ENCODE measurements around the gene SLC17A3.

SLC17A3 gene

GRCh38 chr6:25874118-25874517, at the start of gene SLC17A3:
SLC17A3 (minus strand) TSS chr6:25874243; CDS start chr6:25868387, 5,856 bp downstream.
- DNase-seq (ENCODE audit: low spot score): no peak

GRCh38 chr6:25922301-25922700, 48.3 kb upstream of the SLC17A3 start:
- DNase-seq (ENCODE audit: low spot score): no peak

DNA sequence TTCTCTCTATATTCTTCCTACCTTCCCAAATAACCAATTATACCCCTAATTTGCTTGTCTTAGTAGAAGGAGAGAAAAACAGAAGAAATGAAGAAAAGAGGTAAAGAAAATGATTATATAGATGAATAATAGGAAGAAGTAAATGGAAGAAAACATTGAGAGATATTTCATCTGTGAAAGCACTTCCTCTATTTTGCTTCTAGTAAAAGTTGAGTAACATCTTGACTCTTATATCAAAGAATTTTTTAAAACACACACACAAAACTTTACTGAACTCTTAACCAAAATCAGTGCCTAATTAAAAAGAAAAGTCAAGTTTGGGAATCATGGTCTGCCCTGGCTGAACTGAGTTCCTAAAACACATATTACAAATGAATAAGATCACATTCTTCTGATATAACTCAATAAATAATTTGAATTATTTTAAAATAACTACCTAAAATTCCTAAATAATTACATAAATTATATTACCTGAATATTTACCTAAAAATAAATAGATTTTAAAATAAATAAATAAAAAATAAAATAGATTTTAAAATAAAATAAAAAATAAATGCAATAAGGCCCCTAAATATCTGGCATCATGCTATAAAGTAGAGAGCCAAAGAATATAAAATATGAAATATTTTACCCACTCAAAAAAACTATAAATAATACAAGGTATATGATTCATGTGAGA, 47.6 kb upstream of the SLC17A3 start:
- DNase-seq (ENCODE audit: low spot score): no peak

GRCh38 chr6:25919657-25920056, 45.6 kb upstream of the SLC17A3 start:
- no peak for DNase-seq (ENCODE audit: low spot score)

- no peak for DNase-seq (ENCODE audit: low spot score)
These were observed 44.1 kb upstream of the SLC17A3 start for GRCh38 chr6:25918083-25918683.

GRCh38 chr6:25916789-25917490, 42.9 kb upstream of the SLC17A3 start:
- no peak for DNase-seq (ENCODE audit: low spot score)

- DNase-seq (ENCODE audit: low spot score): no peak
These were observed 42.3 kb upstream of the SLC17A3 start for GRCh38 chr6:25916330-25916729.

- no peak for DNase-seq (ENCODE audit: low spot score)
These were observed 39.7 kb upstream of the SLC17A3 start for GRCh38 chr6:25913741-25914140.

GRCh38 chr6:25911351-25911750, 37.3 kb upstream of the SLC17A3 start:
- DNase-seq (ENCODE audit: low spot score): no peak

DNA sequence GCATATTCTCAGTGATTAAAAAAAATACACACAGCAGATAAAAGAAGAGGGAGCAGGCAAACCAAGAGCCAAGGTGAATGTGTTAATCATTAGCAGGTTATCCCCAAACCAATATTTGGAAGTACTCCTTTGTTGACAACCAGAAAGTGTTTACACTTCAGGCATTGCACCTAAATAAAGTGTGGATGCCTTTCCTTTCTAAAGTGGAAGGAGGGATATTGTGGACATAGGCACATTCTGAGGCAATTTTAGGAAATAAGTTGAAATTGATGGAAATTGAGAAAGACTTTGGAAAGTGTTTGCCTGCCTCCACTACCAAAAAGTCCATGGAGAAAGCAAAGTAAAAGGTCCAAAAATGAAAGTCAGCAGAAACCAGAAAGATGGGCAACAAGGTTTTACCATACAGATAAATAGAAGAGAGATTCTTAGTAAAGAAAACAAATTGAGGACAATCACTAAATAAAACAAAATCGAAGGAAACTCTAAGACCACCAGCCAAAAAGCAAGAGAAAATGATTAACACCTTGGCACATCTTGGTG, 33.5 kb upstream of the SLC17A3 start:
- DNase-seq (ENCODE audit: low spot score): no peak

DNA sequence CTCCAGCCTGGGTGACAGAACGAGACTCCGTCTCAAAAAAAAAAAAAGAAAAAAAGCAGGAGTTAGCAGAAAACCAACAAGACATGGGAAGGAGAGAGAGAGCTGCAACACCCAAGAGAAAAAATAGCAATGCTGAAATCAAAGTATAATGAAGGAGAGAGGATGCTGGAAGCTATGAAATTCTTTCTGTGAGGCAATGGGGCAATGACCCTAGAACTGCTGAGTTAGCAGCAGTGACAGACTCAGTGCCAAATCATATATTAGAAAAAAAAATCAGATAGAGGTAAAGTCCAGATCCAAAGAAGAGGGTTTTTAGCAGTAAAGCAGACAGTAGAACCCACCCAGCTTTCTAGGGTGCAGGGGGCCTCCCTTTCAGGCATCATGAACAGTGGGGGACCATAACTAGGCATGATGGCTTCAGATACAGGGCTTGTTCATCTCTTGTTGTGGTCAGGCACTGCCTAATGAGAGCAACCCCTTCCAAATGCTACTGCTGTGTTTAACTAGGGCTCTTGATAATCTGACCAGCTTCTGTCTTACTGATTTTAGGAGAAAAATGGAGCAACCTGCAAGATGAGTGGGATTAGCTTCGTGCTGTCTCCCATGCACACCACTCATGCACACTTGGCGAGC, 29.5 kb upstream of the SLC17A3 start:
- no peak for DNase-seq (ENCODE audit: low spot score)

DNA sequence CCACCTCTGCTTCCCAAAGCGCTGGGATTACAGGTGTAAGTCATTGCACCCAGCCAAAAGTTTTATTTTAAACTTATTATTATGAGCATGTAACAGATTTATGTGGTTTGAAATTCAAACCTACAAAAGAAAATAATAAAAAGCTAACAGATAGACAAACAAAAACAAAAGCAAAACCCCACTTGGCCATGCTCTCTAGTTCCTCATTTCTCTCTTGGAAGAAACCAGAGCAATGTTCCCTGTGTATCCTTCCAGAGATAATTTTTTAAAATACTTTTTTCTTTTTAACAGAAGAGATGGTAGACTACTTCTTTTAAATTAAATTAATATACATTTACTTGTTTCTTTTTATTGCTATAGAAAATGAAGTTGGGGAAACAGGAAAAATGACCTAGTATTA, 28.0 kb upstream of the SLC17A3 start:
- no peak for DNase-seq (ENCODE audit: low spot score)

- DNase-seq (ENCODE audit: low spot score): no peak
These were observed 26.8 kb upstream of the SLC17A3 start for GRCh38 chr6:25900843-25901242.

GRCh38 chr6:25899580-25900408, 25.8 kb upstream of the SLC17A3 start:
- no peak for DNase-seq (ENCODE audit: low spot score)

DNA sequence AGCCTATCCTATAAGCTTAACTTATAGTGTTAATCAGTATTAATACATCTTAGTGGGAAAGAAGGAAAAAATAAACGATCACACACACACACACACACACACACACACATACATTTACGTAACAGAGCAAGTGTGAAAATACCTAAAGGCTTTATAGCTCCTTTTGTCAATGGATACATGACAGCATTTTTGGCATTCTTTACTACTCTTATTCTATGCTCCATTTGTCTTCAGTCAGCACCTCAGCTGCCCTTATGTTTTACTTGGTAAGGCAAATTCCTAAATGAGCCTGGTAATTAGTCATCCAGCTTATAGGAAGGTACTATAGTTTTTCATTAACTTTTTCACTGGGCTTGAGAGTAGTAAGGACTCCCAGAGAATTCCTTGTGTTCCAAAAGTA, 25.1 kb upstream of the SLC17A3 start:
- DNase-seq (ENCODE audit: low spot score): no peak

GRCh38 chr6:25898289-25898977, 24.4 kb upstream of the SLC17A3 start:
- no peak for DNase-seq (ENCODE audit: low spot score)

- no peak for DNase-seq (ENCODE audit: low spot score)
These were observed 22.2 kb upstream of the SLC17A3 start for GRCh38 chr6:25896252-25896651.

DNA sequence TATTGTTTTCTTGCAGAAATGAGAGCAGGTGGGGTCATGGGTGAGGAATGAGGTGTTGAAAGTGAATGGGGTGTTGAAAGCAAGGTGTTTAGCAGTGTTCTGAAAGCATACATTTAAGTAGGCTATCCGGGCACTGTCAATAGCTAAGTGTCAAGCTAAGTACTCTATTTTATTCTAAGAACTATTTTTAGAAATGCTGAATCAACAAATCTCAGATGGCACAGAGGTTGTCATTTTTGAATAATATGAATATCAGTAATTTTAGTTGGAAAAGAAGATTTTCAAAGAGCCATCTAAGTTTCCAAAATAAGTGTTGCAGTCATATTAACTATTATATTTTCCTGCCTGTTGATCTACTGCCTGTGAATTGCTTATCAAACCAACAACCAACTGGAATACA, 21.7 kb upstream of the SLC17A3 start:
- DNase-seq (ENCODE audit: low spot score): no peak

DNA sequence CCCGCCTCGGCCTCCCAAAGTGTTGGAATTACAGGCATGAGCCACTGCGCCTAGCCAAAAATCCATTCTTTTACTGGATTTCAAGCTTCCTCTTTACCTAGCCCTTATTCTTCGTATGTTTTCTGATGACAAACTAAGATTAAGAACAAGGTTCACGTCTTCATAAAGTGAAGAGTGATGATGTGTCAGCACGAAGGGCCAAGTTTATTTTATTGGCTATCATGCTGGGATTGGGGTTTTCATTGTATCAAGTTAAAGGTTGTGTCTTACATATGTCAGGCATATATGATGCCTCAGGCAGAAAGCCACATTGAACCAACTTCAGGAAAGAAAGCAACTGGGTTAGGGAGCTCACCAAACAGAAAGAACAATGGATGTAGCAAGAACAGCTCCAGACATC, 19.7 kb upstream of the SLC17A3 start:
- DNase-seq (ENCODE audit: low spot score): no peak

DNA sequence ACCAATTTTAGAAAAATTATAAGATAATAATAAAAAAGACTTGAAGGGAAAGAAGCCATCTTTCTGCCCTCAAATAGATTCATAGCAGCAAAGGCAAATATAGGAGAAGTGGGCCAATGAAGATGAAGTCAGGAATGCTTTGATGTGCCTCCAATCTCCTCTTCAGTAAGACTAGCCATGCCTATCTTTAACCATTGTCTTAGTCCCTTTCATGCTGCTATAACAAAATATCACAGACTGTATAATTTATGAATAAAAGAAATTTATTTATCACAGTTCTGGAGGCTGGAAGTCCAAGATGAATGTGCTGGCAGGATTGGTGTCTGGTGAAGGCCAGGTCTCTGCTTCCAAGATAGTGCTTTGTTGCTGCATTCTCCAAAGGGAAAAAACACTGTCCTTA, 18.8 kb upstream of the SLC17A3 start:
- DNase-seq (ENCODE audit: low spot score): no peak
